Stimulated activated CD8-positive, alpha-beta memory T cell treated with anti-CD3 and anti-CD28 coated beads, Interleukin-15, amount 100 ng/mL, for 1 hour (primary cell): ENCODE results near the gene CCDC169.
A peak's percentile ranks its signal among the peaks of the same experiment; 100 is the strongest.
"Not testable (repeated sequence)": the region's sequence is repeated elsewhere in the genome, so short reads cannot be mapped to it uniquely, and the experiment has no call there.

Source experiments
- DNase-seq: peaks from one replicate; pipeline ENCODE4 v3.0.0-alpha.2; 2020; ENCODE audit warnings: low read depth

CCDC169 gene

GRCh38 chr13:36297366-36298338 lies at the start of gene CCDC169:
TSS of gene CCDC169 (minus strand) at chr13:36297814. CDS start at chr13:36297719, 95 bp downstream.
- DNase-seq = peak; percentile 23

- peak; percentile 70 for DNase-seq
Observed at GRCh38 chr13:36346222-36347083, 48.8 kb upstream of the CCDC169 start, which contains the start of gene SPART. TSS of gene SPART (minus strand) at chr13:36346394. CDS start at chr13:36335830, 10,564 bp downstream.

GRCh38 chr13:36345438-36346221 lies 48.0 kb upstream of the CCDC169 start:
- peak; percentile 7 for DNase-seq

DNA sequence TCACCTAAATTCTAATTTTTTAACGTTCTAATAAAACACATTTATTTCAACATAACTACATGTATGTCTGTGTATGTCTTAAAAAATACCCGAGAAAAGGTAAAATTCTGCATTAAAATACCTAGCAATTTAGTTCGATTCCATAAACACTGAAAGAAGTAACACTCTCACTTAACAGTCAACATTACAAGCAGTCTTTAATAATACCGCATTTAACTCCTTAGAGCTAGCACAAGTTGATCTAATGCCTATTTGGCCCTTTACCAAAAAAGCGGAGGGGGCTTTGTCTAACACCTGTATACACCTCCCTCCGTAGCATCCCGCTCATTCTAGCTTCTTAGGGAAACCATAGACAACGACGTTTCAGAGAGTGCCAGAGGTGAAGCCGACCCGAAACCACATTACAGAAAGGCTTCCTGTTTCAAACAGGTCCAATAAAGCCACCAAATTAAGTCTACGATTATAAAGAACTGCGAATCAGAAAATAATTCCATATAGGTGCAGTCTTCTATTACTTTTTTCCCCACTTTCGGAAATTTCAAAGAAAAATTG lies 47.3 kb upstream of the CCDC169 start:
- no peak for DNase-seq

DNA sequence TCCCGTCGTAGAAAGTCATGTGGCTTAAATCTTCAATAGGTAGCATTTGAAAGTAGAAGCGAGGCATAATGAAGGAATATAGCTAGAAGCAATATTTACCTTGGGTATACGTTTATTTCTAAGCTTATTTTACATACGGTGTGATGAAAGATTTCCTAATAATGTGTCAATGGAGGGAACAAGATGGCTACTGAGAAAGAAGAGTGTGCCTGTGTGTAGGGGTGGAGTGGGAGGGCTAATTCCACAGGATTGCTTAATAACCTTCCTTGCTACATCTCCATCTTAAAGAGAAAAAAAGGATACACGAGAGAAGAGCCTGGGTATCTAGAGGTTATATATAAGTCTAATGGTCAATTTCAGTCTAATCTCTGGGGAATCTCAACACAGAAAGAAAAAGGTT lies 46.6 kb upstream of the CCDC169 start:
- no peak for DNase-seq

DNA sequence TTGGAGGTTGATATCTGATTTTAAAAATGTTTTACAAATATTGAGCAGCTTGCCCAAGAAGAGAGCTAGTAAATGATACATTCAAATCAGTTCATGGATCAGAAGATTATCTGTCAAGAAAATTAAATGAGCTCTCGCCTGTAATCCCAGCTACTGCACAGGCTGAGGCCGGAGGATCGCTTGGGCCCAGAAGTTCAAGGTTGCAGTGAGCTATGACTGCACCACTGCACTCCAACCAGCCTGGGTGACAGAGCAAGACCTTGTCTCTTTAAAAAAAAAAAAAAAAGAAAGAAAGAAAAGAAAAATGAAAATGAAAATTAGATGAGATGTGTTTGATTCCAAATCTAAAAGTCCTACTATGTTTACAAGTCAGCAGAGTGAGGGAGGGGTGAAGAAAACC lies 46.2 kb upstream of the CCDC169 start:
- DNase-seq = no peak

- no peak for DNase-seq
Observed at GRCh38 chr13:36342715-36343114, 45.1 kb upstream of the CCDC169 start.

DNA sequence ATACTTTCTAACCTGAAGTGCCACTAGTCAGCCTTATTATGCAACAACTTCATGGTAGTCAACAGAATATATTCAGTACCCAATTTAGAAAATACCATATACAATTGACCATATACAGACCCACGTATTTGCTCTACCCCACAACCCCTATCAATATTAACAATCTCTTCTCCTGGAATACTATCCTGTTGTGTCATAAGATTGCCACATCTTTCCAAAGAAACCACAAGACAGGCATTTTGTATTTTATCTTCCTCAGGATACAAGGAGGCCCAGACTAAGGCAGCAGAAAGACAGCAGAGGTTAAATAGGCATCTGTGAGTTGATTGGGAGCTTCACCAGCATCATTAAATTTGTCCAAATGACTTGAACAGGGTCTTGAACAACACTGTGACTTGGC lies 44.1 kb upstream of the CCDC169 start:
- no peak for DNase-seq

- DNase-seq = no peak
Observed at GRCh38 chr13:36339600-36340155, 42.1 kb upstream of the CCDC169 start.

- no peak for DNase-seq
Observed at GRCh38 chr13:36337938-36338641, 40.5 kb upstream of the CCDC169 start.

DNA sequence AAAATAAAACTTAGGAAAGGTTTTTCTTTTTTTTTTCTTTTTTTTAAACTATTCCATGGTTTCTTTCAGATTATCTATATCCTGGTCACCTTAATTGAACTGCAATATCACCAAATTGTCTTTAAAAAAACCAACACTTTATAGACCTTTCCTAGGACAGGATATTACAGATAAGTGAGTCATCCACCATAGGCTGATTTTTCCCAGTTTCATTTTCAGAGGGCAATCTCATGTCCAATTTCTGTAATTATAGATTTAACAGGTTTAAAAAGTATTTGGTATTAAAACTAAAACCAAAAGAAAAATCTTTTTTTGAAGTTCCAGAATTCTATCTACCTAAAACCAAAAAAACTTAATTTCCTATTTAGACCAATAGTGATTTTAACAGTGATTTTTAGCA lies 35.4 kb upstream of the CCDC169 start:
- DNase-seq = no peak

GRCh38 chr13:36332255-36332654 lies 34.6 kb upstream of the CCDC169 start:
- not testable (repeated sequence) for DNase-seq

DNA sequence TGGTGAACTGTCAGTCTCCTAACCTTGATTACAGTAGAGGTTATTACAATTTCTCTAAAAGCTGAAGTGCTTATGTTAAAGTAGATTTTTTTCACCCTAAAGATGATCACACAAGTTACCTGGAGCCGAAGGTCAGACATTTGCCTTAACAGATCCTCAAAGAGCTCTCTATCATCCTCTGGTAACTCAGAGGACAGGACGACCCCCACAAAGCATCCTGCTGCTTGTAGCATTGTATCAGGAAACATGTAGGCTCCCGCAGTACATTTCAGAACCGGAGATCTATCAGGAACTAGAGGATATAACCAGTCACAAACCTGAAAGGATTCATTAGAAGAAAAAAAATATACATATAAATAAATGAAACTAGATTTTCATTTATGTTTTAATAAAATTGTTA lies 33.7 kb upstream of the CCDC169 start:
- no peak for DNase-seq

DNA sequence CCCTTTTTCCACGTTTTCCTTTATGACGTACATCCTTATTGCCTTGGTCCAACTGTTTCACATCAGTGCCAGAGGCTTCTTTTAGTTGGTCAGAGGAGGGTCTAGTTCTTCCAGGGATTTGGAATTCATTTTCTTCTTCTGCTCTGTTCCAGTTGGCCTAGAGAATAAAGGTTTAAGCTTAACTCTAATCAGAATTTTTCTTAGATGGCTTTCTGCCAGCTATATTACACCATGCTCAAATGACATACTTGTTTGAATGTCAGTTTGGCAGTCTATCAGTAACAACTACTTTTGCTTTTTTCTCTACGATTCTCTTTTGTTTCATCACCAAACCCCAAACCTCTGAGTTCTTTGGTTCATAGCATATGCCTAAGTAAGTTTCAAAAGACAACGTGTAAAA lies 31.7 kb upstream of the CCDC169 start:
- no peak for DNase-seq

DNA sequence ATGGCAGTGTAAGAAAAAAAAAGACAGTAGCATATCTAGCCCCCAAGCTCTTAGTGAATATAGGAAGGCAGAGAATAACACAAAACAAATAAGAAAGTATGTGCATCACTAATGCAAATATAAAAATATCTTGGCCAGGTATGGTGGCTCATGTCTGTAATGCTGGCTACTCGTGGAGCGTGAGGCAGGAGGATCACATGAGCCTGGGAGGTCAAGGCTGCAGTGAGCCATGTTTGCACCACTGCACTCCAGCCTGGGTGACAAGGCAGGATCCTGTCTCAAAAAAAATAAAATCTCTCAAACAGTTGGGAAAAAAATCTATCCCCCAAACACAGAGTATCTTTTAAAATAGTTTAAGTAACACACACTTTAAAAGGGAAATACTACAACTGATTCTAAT lies 31.2 kb upstream of the CCDC169 start:
- no peak for DNase-seq

DNA sequence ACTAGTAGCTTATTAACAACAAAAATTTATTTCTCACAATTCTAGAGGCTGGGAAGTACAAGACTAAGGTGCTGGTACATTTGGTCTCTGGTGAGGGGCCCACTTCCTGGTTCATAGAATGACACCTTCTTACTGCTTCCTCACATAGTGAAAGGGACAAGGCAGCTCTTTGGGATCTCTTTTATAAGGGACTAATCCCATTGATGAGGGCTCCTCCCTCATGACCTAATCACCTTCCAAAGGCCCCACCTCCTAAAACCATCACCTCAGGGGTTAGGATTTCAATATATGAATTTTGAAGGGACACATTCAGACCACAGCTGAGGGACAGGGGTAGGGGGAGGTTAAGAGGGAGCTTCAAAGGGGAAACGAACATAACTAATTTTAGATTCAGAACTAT lies 28.3 kb upstream of the CCDC169 start:
- no peak for DNase-seq

DNA sequence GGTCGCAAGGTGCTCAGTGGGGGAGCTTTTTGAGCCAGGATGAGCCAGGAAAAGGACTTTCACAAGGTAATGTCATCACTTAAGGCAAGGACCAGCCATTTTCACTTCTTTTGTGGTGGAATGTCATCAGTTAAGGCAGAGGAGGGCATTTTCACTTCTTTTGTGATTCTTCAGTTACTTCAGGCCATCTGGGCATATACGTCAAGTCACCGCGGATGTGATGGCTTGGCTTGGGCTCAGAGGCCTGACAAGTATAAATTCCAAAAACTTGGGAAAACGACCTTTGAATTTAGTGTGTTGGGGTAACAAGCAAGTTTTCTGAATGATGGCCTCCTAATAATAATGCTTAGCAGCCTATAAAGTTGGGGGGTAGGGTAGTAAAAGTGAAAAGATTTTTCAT lies 27.3 kb upstream of the CCDC169 start:
- not testable (repeated sequence) for DNase-seq

DNA sequence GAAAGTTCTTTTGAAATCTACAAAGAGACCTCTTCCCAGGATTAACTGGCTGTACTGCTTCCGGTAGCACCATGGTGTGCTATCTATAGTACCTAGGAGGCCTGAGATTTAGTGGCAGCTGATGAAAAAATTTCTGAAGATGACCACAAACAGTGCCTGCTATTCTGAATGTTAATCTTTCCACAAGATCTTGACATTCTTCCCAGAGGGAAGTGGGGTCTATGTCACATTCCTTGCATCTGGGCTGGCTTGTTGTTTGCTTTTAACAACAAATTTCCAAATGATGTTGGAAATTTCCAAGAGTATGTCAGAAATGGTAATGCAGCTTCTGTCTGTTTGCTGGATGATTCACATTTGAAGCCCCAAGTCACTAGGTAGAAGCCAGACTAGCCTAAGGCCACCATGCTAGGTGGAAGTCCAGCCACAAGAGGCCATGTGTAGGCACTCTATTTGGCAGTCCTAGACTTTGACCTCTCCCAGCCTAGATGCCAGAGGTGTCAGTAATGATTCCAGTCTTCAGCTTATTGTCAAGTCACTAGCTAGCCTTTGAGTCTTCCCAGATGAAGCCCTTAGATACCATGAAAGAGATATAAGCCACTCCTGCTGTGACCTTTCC lies 26.4 kb upstream of the CCDC169 start:
- no peak for DNase-seq

DNA sequence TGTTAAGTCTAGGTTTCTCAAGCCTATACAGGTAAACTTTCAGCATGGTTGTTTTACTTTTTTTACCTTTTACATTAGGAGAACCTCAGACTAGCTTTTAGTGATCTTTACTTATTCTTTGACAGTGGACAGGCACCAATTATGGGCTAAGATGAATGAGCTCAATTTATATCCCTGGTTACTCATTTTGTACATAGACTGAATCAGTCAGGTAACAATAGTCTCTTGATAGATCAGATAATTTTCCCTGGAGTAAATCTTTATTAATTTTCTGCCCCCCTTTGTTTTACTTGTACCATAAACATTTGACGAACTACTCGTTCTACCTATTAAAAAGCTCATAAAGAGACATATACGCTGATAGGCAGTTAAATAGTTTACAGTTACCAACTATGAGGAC lies 25.8 kb upstream of the CCDC169 start:
- DNase-seq = no peak

DNA sequence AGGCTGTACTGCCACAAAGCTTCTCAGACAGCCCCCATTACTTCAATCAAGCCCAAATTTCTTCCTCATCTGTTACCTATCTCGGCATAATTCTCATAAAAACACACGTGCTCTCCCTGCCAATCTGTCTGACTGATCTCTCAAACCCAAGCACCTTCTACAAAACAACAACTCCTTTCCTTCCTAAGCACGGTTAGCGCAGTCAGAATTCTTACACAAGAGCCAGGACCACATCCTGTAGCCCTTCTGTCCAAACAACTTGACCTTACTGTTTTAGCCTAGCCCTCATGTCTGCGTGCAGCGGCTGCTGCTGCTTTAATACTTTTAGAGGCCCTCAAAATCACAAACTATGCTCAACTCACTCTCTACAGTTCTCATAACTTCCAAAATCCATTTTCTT lies 22.2 kb upstream of the CCDC169 start:
- not testable (repeated sequence) for DNase-seq
